ENCODE measurements around the gene OLIG3.

Gene OLIG3

DNA sequence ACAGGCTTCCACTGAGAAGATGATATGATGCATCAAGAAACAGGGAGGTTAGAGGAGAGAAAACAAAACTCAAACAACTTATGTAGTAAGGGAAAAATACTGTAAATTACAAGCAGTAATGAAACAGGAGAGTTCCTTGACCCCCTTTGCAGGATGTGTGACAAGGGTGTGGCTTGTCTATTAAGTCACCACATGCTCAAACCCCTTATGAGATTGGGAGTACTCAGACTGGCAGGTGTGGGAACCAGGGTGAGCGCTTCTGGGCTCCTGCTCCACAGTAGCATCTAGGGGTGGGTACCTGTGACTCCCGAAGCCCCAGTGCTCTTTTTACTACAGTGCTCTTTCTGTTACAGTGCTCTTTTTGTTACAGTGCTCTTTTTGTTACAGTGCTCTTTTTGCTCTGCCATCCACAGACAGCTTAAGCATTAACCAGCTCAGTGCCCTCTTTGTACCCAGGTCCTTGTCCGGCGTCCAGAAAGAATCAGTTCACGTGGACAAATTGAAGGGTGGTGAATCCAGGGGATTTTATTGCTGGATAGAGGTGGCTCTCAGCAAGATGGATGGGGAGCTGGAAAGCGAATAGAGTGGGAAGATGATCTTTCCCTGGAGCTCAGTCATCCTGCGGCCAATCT lies 28.7 kb downstream of the OLIG3 start:
- no peak for DNase-seq

- DNase-seq = no peak
Measured at GRCh38 chr6:137452333-137452894, 41.8 kb downstream of the OLIG3 start.

- DNase-seq = no peak
Measured at GRCh38 chr6:137443901-137444300, 50.3 kb downstream of the OLIG3 start.
